ENCODE data around the gene TRIM39.
"Not testable (repeated sequence)": the region's sequence is repeated elsewhere in the genome, so short reads cannot be mapped to it uniquely, and the experiment has no call there.

TRIM39 gene

GRCh38 chr6:30326526-30327231 is at the start of gene TRIM39:
Gene TRIM39, plus strand, starts transcription at chr6:30326927. Its CDS starts 2,391 bp downstream, at chr6:30329318.
- DNase-seq, result peak; percentile 94

GRCh38 chr6:30280988-30281387 is 45.7 kb upstream of the TRIM39 start:
- DNase-seq, result not testable (repeated sequence)

- DNase-seq, result no peak
Observed at GRCh38 chr6:30282522-30282921, 44.2 kb upstream of the TRIM39 start.

GRCh38 chr6:30283761-30284160 is 43.0 kb upstream of the TRIM39 start:
- DNase-seq, result no peak

- no peak for DNase-seq
Observed at GRCh38 chr6:30287139-30287538, 39.6 kb upstream of the TRIM39 start.

GRCh38 chr6:30295837-30296236 is 30.9 kb upstream of the TRIM39 start:
- DNase-seq, result no peak

GRCh38 chr6:30304002-30304401 is 22.7 kb upstream of the TRIM39 start:
- no peak for DNase-seq

GRCh38 chr6:30311101-30311500 is 15.6 kb upstream of the TRIM39 start:
- no peak for DNase-seq

- DNase-seq, result no peak
Observed at GRCh38 chr6:30311671-30312070, 15.1 kb upstream of the TRIM39 start.

- DNase-seq, result no peak
Observed at GRCh38 chr6:30312266-30312665, 14.5 kb upstream of the TRIM39 start.

GRCh38 chr6:30312676-30313321 is 13.9 kb upstream of the TRIM39 start:
- no peak for DNase-seq

- no peak for DNase-seq
Observed at GRCh38 chr6:30315156-30315555, 11.6 kb upstream of the TRIM39 start.

- no peak for DNase-seq
Observed at GRCh38 chr6:30317913-30318589, 8.7 kb upstream of the TRIM39 start.

- DNase-seq, result no peak
Observed at GRCh38 chr6:30319146-30319835, 7.4 kb upstream of the TRIM39 start.

GRCh38 chr6:30321692-30322388 is 4.9 kb upstream of the TRIM39 start:
- DNase-seq, result no peak

- DNase-seq, result no peak
Observed at GRCh38 chr6:30322527-30323501, 3.9 kb upstream of the TRIM39 start.

- no peak for DNase-seq
Observed at GRCh38 chr6:30323806-30324205, 2.9 kb upstream of the TRIM39 start.

GRCh38 chr6:30325150-30325872 is 1.4 kb upstream of the TRIM39 start:
- no peak for DNase-seq

GRCh38 chr6:30325873-30326525 is 728 bp upstream of the TRIM39 start:
- peak; percentile 87 for DNase-seq

GRCh38 chr6:30327232-30327746 is 562 bp downstream of the TRIM39 start:
- DNase-seq, result no peak

All from CD4-positive, alpha-beta T cell treated with Interferon gamma for 1 hour (primary cell).